Activated CD4-positive, alpha-beta T cell treated with anti-CD3 and anti-CD28 coated beads, Interleukin-2, amount 50 U/mL, for 1 hour (primary cell): ENCODE results near the gene ARHGEF12.

Experiments
- DNase-seq: peaks from one replicate; pipeline ENCODE4 v3.0.0-alpha.2; 2020

The ARHGEF12 gene

GRCh38 chr11:120324932-120325810 lies 11.0 kb upstream of the ARHGEF12 start, which contains the start of gene TLCD5:
Gene TLCD5 (plus strand): TSS chr11:120325299. CDS start chr11:120327442, 2,143 bp downstream.
- DNase-seq: peak; percentile 28

- no peak for DNase-seq
These were observed 10.0 kb upstream of the ARHGEF12 start for GRCh38 chr11:120326228-120326627.

GRCh38 chr11:120326845-120327281 lies 9.3 kb upstream of the ARHGEF12 start:
- DNase-seq: no peak

GRCh38 chr11:120327311-120327710 lies 8.9 kb upstream of the ARHGEF12 start:
- no peak for DNase-seq

- no peak for DNase-seq
These were observed 6.7 kb upstream of the ARHGEF12 start for GRCh38 chr11:120329556-120329955.

- DNase-seq: no peak
These were observed 6.2 kb upstream of the ARHGEF12 start for GRCh38 chr11:120330045-120330444.

GRCh38 chr11:120331301-120331996 lies 4.8 kb upstream of the ARHGEF12 start:
- DNase-seq: no peak

GRCh38 chr11:120332822-120333716 lies 3.1 kb upstream of the ARHGEF12 start:
- no peak for DNase-seq

- DNase-seq: no peak
These were observed 2.4 kb upstream of the ARHGEF12 start for GRCh38 chr11:120333801-120334200.

GRCh38 chr11:120334332-120334731 lies 1.9 kb upstream of the ARHGEF12 start:
- no peak for DNase-seq

GRCh38 chr11:120334894-120335462 lies 1.2 kb upstream of the ARHGEF12 start:
- DNase-seq: peak; percentile 54

GRCh38 chr11:120335556-120335907 lies 681 bp upstream of the ARHGEF12 start:
- DNase-seq: peak; percentile 18

GRCh38 chr11:120336641-120337354 lies 585 bp downstream of the ARHGEF12 start:
- DNase-seq: no peak

GRCh38 chr11:120337355-120338106 lies 1.3 kb downstream of the ARHGEF12 start:
- no peak for DNase-seq

GRCh38 chr11:120338107-120338933 lies 2.1 kb downstream of the ARHGEF12 start:
- DNase-seq: no peak

- no peak for DNase-seq
These were observed 3.2 kb downstream of the ARHGEF12 start for GRCh38 chr11:120339394-120339890.

- no peak for DNase-seq
These were observed 4.3 kb downstream of the ARHGEF12 start for GRCh38 chr11:120340529-120340928.

- no peak for DNase-seq
These were observed 6.0 kb downstream of the ARHGEF12 start for GRCh38 chr11:120342226-120342625.

- DNase-seq: no peak
These were observed 6.5 kb downstream of the ARHGEF12 start for GRCh38 chr11:120342678-120343077.

GRCh38 chr11:120343429-120343828 lies 7.2 kb downstream of the ARHGEF12 start:
- no peak for DNase-seq
